HG03095 (cell line): ENCODE data around the gene SLC34A1.
"Not testable (repeated sequence)": the region's sequence is repeated elsewhere in the genome, so short reads cannot be mapped to it uniquely, and the experiment has no call there.

ENCODE experiments used
- ATAC-seq: cut with Tn5 transposase; IDR thresholded peaks from one replicate; pipeline ENCODE4 v1.9.1; 2021; ENCODE audit warnings: moderate library complexity; ENCODE audit not compliant: unreplicated experiment

The SLC34A1 gene

GRCh38 chr5:177384134-177384533 is at the start of gene SLC34A1:
SLC34A1 (plus strand) TSS chr5:177384434; CDS start chr5:177385742, 1,308 bp downstream.
- ATAC-seq: no peak

- ATAC-seq: no peak
Observed at GRCh38 chr5:177334781-177335700, 49.2 kb upstream of the SLC34A1 start.

- no peak for ATAC-seq
Observed at GRCh38 chr5:177335701-177336065, 48.6 kb upstream of the SLC34A1 start.

- ATAC-seq: no peak
Observed at GRCh38 chr5:177336112-177336511, 48.1 kb upstream of the SLC34A1 start.

- no peak for ATAC-seq
Observed at GRCh38 chr5:177336603-177337494, 47.4 kb upstream of the SLC34A1 start.

- ATAC-seq: no peak
Observed at GRCh38 chr5:177338251-177339106, 45.8 kb upstream of the SLC34A1 start.

- ATAC-seq: no peak
Observed at GRCh38 chr5:177339107-177339638, 45.1 kb upstream of the SLC34A1 start.

- not testable (repeated sequence) for ATAC-seq
Observed at GRCh38 chr5:177343000-177343399, 41.2 kb upstream of the SLC34A1 start.

GRCh38 chr5:177343777-177344176 is 40.5 kb upstream of the SLC34A1 start:
- ATAC-seq: no peak

- ATAC-seq: no peak
Observed at GRCh38 chr5:177344891-177345290, 39.3 kb upstream of the SLC34A1 start.

- no peak for ATAC-seq
Observed at GRCh38 chr5:177346820-177347219, 37.4 kb upstream of the SLC34A1 start.

GRCh38 chr5:177347699-177348098 is 36.5 kb upstream of the SLC34A1 start:
- ATAC-seq: no peak

- no peak for ATAC-seq
Observed at GRCh38 chr5:177349362-177349647, 34.9 kb upstream of the SLC34A1 start.

GRCh38 chr5:177349762-177350161 is 34.5 kb upstream of the SLC34A1 start:
- no peak for ATAC-seq

- peak; percentile 9 for ATAC-seq
Observed at GRCh38 chr5:177350776-177351391, 33.4 kb upstream of the SLC34A1 start.

GRCh38 chr5:177351392-177352329 is 32.6 kb upstream of the SLC34A1 start, which contains the start of gene LMAN2:
LMAN2 (minus strand) TSS chr5:177351668; CDS start chr5:177351647, 21 bp downstream.
- ATAC-seq: peak; percentile 91

GRCh38 chr5:177353093-177353492 is 31.1 kb upstream of the SLC34A1 start:
- ATAC-seq: no peak

- no peak for ATAC-seq
Observed at GRCh38 chr5:177354256-177354655, 30.0 kb upstream of the SLC34A1 start.

- no peak for ATAC-seq
Observed at GRCh38 chr5:177354711-177355110, 29.5 kb upstream of the SLC34A1 start.
